Frontal cortex (tissue), 4 donors: ENCODE data around the gene KCND3. TPM values are rescaled to one million over a fixed set of nuclear protein-coding genes. Genes with fewer than 3 reads are reported as not detected.

Experiments used
- DNase-seq, 2 donors: peaks; one replicate each; pipeline ENCODE4 v3.0.0; 2012; ENCODE audit warnings: low spot score in 2 of 2
- FAIRE-seq: peaks from 2 replicates; lab custom pipeline; 2012; peaks lifted over from hg19 to GRCh38; lab: Jason Lieb, UNC
- total RNA-seq: library from RNA; depleted of rRNA; stranded (reverse); fragments of >200 nt; gene quantifications from one replicate; pipeline ENCODE4 v1.2.3, GENCODE V29; 2014
- donor health status: control.
- donor health status: control.
- donor health status: control.

KCND3 gene
- total RNA-seq, 1 donor from 2014 or later: 10.6 TPM

DNA sequence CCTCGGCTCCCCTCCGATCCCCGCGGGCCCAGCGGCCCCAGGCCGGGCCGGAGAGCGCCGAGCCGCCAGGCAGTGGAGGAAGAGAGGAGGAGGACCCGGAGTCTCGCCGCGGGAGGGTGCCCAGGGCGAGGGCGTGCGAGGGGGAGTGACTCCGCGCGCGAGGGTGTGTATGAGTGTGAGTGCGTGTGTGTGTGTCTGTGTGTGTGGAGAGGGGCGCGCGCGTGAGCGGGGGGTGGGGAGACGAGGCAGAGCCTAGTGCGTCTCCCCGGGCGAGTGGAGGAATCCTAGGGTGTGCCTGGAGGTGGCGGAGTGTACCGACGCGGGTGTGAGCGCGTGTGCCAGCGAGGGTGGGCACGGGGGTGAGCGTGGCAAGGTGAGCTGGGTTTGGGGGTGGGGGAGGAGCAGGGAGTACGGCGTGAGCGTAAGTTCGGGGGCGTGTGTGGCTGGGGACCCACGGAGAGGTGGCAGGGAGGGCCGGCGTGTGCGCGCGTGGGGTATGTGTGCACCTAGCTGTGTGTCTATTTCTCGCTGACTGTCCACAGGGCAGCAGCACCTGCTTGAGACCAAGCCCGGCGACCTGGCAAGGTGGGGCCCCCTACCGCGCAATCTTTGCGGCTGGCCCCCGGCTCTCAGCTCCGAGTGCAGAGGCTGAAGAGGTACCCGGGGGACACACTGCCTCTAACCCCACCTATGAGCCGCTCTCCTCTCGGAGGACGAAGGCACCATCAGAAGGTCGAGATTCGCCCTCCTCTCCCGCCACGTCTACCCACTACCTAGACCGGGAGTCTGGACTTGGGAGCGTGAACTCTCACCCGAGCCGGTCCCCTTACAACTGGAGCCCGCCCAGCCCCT, 784 bp upstream of the KCND3 start:
- FAIRE-seq (no peak), DNase-seq (no peak)

DNA sequence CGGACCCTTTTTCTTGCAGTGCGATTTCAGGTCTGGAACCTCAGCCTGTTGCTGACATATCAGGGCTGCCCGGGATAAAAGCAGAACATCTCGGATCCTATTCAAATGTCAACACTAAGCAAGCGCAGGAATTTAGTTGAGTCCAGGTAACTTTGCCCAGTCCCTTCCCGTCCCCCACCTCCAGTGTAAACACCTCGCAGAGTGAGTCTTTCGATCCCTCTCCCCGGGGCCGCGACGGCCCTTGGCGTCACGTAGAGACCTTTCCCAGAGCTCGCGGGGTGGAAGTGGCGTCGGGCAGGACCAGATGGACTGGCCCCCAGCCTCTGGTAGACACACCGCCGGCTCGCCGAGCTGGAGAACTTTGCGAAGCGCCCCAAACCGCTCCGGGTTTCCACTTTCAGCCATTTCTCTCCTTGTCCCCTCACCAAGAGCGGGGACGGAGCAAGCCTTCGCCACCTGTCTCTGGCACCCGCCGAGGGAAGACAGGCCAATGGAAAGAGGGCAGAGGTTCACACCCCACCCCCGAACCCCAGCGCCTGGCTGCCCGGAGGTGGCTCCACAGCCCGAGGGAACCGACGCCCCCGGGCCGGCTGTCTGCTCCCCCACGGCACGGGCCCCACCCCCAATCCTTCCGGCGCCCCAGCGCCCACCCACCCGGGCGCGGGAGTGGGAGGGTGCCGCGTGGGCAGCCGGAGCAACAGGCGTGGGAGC, 570 bp downstream of the KCND3 start:
- DNase-seq: no peak
- no peak for FAIRE-seq

DNA sequence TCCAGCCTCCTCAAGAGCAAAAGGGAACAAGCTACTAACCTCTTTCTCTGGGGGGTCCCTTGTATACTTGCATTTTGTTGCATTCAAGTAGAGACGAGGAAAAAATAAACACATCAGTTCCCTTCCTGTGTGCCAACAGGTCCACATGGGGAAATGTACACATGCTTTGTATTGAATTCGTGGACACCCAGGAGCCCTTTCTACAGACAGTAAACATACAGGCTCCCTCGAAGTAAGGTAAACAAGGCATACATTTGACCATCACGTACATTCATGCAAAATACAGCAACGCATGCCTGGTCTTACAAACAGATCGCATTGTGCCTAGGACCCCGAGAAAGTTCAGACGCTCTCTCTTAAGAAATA, 1.1 kb downstream of the KCND3 start:
- FAIRE-seq: no peak
- DNase-seq: no peak

DNA sequence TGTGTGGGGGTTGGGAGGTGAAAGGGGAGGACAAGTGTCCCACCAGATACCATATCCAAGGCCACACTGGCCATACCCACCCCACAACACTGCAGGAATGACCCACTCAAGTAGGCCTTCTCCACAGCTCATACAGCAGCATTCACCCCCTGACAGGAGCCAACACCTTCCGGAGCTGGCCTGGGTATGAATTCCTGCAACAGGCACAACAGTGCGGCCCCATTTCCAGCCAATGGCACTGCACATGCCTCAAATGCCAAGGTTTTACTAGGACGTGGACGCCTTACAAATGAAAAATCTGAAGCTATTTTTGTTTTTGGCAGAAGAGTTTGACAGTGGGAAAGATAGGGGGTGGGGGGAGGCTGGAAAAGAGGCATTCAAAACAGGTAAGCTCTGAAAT, 2.0 kb downstream of the KCND3 start:
- FAIRE-seq (no peak), DNase-seq (no peak)

DNA sequence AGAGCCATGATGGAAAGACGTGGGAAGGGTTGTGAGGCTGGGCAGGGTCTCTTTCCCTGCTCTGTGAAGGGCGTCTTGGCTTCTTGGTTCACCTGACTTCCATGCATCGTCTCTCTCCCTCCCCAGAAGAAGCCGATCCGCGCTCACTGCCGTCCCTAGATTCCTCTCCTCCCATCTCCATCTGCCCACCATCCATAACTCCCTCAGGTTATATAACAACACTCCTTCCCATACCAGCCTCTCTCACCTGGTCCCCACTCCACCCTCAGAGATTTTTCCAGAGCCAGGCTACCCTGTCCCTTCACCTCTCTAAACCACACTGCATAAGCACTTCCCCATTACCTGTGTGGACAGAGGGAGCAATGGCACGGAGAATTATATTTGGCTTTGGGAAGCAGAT, 6.0 kb downstream of the KCND3 start:
- DNase-seq (no peak), FAIRE-seq (no peak)

DNA sequence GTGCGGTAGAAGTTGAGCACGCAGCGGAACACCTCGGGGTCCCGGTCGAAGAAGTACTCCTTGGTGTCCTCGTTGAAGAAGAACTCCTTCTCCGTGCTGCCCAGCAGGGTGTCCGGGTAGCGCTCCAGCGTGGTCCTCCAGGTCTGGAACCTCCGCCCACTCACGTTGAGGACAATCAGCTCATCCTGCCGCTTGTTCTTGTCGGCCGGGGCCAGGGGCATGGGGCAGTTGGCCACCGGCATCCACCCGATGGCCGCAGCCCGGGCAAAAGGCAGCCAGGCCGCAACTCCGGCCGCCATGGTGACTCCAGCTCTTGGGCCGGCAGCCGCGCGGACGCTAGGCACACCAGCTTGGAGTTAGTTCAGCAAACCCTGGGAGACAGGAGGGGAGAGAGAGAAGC, 7.0 kb downstream of the KCND3 start:
- DNase-seq (no peak), FAIRE-seq (no peak)

DNA sequence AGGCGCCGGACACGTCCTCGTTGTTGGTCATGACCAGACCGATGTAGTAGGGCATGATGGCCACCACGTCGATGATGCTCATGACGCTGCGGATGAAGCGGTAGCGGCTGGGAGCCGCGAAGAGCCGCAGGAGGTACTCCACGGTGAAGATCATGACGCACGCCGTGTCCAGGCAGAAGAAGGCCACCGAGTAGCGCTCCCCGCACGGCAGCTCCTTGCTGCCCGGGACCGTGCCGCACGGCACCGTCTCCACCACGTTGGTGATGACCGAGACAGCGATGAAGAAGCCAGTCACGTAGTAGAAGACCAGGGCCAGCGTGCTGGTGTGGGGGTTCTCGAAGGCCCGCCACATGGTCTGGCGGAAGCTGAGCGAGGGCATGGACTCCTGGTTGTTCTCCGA, 7.6 kb downstream of the KCND3 start:
- DNase-seq (no peak), FAIRE-seq (no peak)

DNA sequence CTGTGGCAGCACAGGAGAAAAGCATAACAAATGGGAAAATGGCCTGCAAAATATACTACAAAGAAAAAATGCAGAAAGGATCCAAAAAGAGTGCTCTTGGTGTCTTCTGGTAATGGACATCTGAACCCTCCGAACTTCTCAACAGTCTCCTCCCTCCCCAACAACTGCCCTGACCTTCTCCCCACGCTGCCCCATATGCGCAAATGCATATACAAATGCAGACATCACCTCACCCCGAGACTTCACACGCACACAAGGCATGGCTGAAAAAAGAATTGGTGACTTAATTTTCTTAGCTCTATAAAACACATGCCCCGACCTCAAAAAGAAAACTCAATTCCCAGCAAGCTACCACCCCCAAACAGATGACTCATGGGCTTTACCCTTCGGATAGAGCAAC, 8.4 kb downstream of the KCND3 start:
- FAIRE-seq: no peak

DNA sequence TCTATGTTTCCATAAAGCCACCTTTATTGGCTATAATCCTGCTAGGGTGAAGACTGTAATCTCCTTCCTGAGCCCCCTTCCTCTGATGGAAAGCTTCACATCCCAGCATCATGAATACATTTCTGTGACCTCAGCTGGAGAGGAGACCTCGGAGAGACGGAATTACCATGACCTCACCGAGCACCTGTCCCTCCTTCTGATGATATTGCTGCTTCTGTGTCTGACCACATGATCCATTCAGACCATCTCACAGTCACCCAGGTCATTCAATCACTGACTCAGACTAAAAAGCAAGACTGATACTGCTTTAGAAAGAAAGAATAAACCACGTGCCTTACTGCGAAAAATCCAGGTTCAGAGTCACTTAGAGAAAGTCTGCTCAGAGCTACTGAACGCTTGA, 8.8 kb downstream of the KCND3 start:
- no peak for DNase-seq
- FAIRE-seq: no peak

More for the DNA sequence above, 8.4 kb downstream of the KCND3 start:
- no peak for DNase-seq

DNA sequence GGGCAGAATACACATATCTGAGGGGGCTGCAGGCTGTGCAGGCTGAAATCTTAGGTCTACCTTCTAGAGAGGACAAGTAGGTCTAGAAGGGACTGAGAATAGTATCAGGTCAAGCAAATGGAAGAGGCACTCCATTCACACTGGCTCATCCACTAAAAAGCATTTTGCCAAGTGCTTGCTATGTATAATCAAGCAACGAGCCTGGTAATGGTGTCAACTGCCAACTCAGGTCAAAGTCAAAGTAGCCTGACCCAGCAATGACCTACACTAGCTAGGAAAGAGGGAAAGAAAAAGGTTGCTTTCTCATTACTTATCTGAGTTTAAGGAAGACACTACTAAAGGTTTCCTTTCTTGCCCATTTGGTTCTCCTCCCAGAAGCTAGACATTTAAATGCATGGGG, 10.8 kb downstream of the KCND3 start:
- no peak for FAIRE-seq
- no peak for DNase-seq

DNA sequence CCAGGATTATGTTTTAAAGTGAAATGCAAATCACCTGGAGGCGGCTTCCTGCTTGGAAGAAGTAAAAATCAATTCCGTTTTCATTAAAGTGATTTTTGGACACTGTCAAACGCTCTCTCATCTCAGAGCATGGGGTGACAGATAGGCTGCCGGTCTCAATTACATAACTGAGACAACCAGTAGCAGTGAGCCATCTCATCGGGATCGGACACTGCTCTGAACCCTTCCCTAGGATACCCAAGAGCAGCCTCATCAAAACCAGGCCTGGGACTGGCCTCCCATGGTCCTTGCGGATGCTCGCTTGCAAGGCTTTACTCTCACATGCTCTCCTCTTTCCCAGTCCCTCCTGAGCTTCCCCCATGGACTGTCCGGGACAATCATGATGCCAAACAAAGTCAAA, 12.1 kb downstream of the KCND3 start:
- FAIRE-seq (no peak), DNase-seq (no peak)

DNA sequence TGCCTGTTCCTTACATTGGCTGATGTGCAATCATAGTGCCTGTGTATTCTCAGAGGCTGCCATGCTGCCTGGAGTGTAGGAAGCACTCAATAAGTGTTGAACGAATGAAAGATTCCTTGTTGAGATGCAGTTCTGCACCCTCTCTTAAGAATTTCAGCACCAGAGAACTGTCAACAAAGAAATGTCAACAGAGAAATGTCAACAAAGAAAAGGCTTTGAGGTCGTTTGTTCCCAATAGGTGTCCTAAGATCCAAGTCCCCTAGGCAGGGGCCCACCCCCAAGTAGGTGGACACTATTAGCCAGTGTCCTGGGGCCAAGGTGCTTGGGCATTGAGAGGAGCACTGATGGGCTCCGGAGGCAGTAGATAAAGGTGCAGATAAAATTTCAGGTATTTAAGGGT, 12.6 kb downstream of the KCND3 start:
- FAIRE-seq: no peak
- DNase-seq: no peak

DNA sequence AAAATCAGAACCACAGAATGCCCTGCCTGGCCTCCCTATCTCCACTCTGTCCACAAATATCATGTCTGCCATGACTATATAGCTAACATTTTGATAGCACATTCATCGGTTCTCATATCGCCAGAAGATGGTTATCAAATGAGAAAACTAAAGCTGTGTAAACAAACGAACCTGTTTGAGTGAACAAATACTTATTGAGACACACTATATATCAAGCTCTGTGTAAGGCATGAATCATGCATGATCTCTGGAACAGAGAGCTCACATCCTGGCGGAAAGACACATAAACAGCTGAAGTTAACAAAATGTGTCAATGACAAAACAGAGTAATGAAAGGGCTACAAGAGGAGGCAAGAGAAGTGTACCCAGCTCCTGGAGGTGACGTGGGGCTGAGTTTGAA, 13.1 kb downstream of the KCND3 start:
- no peak for FAIRE-seq
- DNase-seq: no peak

DNA sequence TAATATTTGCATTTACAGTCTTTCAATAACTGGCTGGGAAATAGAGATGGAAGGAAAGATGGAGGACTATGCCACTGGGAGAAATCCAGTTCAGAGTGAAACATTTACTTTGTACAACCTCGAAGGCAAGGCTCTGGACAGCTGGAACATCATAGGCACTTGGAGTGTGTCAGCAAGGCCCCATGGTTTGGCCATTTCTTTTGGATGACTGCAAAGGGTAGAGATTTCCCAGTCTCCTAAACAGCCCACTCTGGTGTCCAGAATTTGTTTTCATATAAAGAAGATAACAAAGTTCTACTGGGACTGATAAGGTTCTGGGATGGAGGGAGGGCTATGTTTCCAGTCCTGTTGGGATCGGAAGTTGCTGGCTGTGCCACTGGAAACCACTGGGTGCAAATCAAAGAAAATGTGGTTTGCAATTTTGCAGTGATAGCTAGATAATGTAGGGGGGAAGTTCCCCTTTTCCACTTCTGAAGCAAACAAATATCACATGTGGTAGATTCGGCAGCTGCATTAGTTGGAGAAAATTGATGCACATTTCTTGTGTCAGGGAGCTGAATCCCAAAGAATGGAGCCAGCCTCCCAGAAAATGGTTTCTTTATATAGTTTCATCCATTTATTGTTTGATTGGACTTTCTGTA, 16.2 kb downstream of the KCND3 start:
- DNase-seq (no peak), FAIRE-seq (no peak)

DNA sequence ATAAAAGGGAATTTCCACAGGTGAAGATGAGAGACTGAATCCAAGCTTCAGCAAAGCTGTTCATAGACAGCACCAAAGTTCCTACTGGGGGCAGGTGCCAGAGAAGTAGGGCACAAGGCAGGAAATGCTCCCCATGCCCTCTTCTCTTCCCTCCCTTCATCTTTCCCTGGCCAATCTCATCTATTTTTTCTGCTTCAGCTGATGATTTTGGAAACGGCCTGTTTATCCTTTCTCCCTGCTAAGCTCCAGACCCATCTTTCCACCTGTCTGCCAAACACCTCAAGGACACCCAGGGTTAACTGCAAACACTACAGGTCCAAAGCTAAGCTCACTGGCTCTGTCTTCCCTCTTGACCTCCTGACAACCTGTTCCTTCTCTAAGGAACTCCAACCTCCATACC, 18.1 kb downstream of the KCND3 start:
- FAIRE-seq (no peak), DNase-seq (no peak)

DNA sequence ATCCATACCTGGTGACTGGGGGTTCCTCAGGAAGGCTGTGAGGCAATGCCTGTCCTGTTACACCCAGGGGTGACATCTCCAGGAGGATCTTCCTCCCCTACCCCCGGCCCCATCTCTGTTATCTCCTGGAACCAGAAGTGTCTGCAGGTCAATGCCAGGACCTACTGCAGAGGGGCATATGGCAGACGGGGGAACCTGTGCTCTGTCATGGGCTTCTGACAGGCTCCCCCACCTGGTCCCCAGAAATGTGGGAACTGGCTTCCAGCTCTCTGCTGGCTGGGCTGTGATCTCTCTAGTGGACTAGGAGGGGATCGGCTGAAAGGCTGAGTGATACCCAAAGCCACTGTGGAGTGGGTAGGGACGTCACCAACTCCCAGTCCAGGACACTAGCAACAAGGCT, 21.0 kb downstream of the KCND3 start:
- DNase-seq (no peak), FAIRE-seq (no peak)

DNA sequence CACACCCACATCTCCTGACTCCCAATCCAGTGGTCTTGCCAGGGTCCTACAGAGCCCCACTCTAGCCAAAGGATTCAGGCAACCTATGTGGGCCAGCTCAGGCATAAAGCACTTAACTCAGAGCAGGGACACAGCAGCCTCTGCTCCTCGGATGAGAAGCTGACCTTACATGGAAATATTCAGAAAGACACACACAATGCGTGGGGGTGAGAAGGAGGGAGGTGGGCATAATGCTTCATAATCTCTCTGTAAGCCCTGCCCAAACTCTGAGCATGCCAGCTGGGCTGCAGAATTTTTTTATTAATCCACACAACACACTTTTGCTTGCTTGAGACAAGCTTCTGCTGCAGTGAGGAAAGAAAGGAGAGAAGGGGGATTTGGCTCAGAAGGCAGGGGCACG, 21.6 kb downstream of the KCND3 start:
- DNase-seq (no peak), FAIRE-seq (no peak)

DNA sequence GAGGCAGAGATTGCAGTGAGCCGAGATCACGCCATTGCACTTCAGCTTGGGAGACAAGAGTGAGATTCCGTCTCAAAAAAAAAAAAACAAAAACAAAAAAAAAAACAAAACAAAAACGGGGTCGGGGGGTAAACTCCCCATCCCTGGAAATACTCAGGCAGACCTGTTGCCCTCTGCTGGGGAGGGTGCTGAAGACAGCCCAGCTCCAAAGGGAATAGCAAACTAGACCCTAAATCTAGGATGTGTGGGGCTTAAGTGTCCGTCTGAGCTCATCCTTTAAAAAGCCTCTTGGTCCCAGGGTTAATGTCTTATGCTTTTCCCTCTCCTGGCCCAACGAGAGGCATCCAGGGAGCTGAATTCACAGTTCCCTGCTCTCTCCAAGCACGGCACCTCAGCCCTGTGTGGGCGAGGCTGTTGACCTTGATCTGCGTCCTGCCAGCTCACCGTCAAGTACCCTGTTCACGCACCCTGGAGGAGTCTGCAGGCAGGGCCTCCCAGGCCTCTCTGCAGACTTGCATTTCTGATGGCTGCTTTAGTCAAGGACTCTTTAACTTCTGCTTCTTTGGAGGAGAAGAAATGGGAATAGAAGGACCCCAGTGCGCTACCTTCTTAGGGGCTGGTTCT, 22.3 kb downstream of the KCND3 start:
- FAIRE-seq (no peak), DNase-seq (no peak)

DNA sequence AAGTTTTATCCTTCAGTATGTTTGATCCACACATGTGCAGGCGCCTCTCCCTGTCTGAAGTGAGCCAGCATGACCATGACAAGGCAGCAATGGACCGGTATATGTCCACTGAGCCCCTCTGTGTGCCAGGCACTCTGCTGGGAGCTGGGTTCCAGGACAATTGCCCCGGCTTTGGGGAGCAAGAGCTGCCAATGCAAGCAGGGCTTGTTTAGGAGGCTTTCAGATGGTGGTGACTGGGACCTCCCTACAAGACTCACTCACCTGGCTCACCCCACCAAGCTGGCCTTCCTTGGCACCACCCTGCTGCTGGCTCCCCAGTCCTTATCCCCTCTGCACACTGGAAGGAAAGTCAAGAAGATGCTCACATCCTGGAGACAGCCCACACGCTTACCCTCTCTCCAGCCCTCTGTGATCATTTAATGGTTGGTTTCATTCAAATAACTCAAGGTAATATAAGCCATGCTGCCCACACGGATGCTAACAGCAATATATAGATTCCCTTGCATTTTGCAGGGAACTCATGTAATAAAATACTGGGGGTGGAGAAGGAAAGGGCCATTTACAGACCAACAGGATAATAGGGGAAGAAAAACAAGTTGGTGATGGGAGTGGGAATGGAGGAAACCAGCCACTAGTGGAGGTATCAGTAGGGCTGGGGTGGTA, 23.6 kb downstream of the KCND3 start:
- DNase-seq (no peak), FAIRE-seq (no peak)
